ENCODE results near the gene TPPP3. TPM values are rescaled to one million over a fixed set of nuclear protein-coding genes. Genes with fewer than 3 reads are reported as not detected.
A peak's percentile ranks its signal among the peaks of the same experiment; 100 is the strongest.

Gene TPPP3
- total and polyA plus RNA-seq, 9 of the 15 experiments (the other 6 are each of a cell fraction or from before 2014, with no cell fraction given), result 0.13 to 0.50 (median 0.36) TPM; not detected in 2

DNA sequence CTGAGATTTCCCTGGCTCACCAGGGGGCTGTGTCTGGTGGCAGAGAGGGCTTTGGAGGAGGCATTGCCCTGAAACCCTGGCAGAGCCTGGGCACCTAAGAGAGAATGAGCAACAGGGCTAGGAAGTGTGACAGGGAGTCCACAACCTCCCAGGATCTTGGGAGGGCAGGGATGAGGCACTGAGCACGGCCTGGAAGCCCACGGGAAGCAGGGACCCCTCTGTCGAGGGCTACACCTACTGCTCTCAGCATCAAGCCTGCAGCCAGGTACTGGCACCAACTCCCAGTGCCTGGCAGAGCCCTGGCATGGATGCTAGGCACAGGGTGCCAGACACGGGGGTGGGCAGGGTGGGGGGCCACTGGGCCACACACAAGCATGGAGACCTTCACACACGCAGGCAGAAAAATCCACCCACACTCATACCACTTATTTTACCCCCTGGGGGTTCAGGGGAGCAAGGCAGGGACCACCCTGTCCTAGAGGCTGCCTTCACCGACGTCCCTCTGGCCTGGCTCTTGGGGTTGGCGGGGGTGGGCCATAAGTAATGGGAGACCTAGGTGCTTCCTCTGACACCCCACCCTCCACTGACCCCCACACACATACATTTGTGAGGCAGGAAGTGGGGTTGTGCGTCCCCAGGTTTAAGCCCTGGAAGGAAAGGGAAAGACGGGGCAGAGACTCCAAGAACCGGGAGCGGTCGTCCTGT lies 36.7 kb upstream of the TPPP3 start:
- TF ChIP-seq SAFB (IDR thresholded peaks at IDR 0.05; ENCODE audit: borderline replicate concordance, low read depth, low read length) (no peak), FOXM1 (IDR thresholded peaks at IDR 0.05; ENCODE audit: low read depth) (no peak), FOXM1 (CRISPR knock-in tag; IDR thresholded peaks at IDR 0.05; ENCODE audit: low read depth) (0 out of 2 replicates have a peak, but pooled peaks have one; percentile 28)
- peak overlapping the region; percentile 57 for H3K4me2 ChIP-seq (ENCODE audit: insufficient read depth, low read length)
- peaks cover 13% of the 10 kb centered on the region; the same call in 1 of the 2 replicates for H4K20me1 ChIP-seq (replicated peaks; ENCODE audit: control insufficient read depth, insufficient read depth, low read length)
- H3K27ac ChIP-seq (ENCODE audit: extremely low read depth, low read depth, low read length), result no peak overlapping the region
- no TSS peak for BruUV-seq (replicated peaks)
- ChIA-PET POLR2A (interaction anchor here (1.0 to 3.0 kb wide), 2 partner anchors 12 to 36 kb away, joined by 4 to 12 read pairs; no protein-coding TSS in a partner anchor), CTCF (ENCODE audit: low intra/inter-chr PET ratio) (interaction anchor here (1.5 kb wide), 1 partner anchor 35 kb away, joined by 5 read pairs; no protein-coding TSS in a partner anchor)
- ATAC-seq (no peak), FAIRE-seq (no peak), DNase-seq (ENCODE audit: extremely low read depth in 1 of 4, low spot score in 3 of 4) (no peak)
- intact Hi-C loops (cut with micrococcal nuclease), result loop anchor here (2.0 to 10.0 kb wide), 3 partner anchors 17 to 85 kb away; no protein-coding TSS in a partner anchor
- no peaks in the 10 kb centered on the region for H3K36me3 ChIP-seq (ENCODE audit: control insufficient read depth, insufficient read depth, low read length)
- H3K27me3 ChIP-seq (ENCODE audit: control insufficient read depth in 2 of 2, insufficient read depth in 2 of 2, low read length in 2 of 2), result peaks cover 0 to 11% of the 10 kb centered on the region in 2 experiments; a peak in 1 of 5 replicates
- peaks cover 3% of the 10 kb centered on the region for H3K9me1 ChIP-seq (ENCODE audit: control insufficient read depth, insufficient read depth, low read length)
- H3K9me3 ChIP-seq (replicated peaks; ENCODE audit: control insufficient read depth, insufficient read depth, low read depth, low read length), result no peaks in the 10 kb centered on the region
- peak overlapping the region; percentile 80 for H2AFZ ChIP-seq (ENCODE audit: low read depth, low read length)
- peaks cover 6 to 25% of the 10 kb centered on the region in 2 experiments; a peak in 3 of 5 replicates for H3K4me1 ChIP-seq (replicated peaks in 1 of 2; ENCODE audit: control insufficient read depth in 2 of 2, insufficient read depth in 2 of 2, low read length in 2 of 2)
- H3K9ac ChIP-seq (ENCODE audit: insufficient read depth in 1 of 2, low read depth in 2 of 2, low read length in 2 of 2), result peak overlapping the region in 1 of 2 experiments; percentile 80; a peak in 2 of 4 replicates
- peak overlapping the region; percentile 38 for H3K4me3 ChIP-seq
- in situ Hi-C loops (cut with MboI), result no loop called here
- H3K79me2 ChIP-seq (ENCODE audit: control insufficient read depth, insufficient read depth, low read length), result no peaks in the 10 kb centered on the region
- 37% methylated on average over 12 of the region's 13 CpGs for WGBS (ENCODE audit: insufficient coverage, low coverage, missing lambda C conversion rate)

Data from K562 (cell line).